ENCODE results near the gene PLAC8L1.
A peak's percentile ranks its signal among the peaks of the same experiment; 100 is the strongest.

Gene PLAC8L1

GRCh38 chr5:146081556-146081955 lies 23.8 kb downstream of the PLAC8L1 start:
- DNase-seq (ENCODE audit: low spot score): no peak
- no peak for FAIRE-seq

- no peak for FAIRE-seq
- DNase-seq (ENCODE audit: low spot score): peak; percentile 8
Observed at GRCh38 chr5:146079695-146080373, 25.5 kb downstream of the PLAC8L1 start.

GRCh38 chr5:146078566-146078965 lies 26.8 kb downstream of the PLAC8L1 start:
- DNase-seq (ENCODE audit: low spot score) (no peak), FAIRE-seq (peak; percentile 44)

GRCh38 chr5:146076455-146076854 lies 28.9 kb downstream of the PLAC8L1 start:
- FAIRE-seq: no peak
- no peak for DNase-seq (ENCODE audit: low spot score)

- no peak for DNase-seq (ENCODE audit: low spot score)
- no peak for FAIRE-seq
Observed at GRCh38 chr5:146076028-146076427, 29.3 kb downstream of the PLAC8L1 start.

- FAIRE-seq: no peak
- DNase-seq (ENCODE audit: low spot score): no peak
Observed at GRCh38 chr5:146073239-146073900, 32.0 kb downstream of the PLAC8L1 start.

GRCh38 chr5:146072595-146072994 lies 32.8 kb downstream of the PLAC8L1 start:
- no peak for DNase-seq (ENCODE audit: low spot score)
- no peak for FAIRE-seq

GRCh38 chr5:146071171-146071570 lies 34.2 kb downstream of the PLAC8L1 start:
- DNase-seq (ENCODE audit: low spot score): no peak

GRCh38 chr5:146070746-146071145 lies 34.6 kb downstream of the PLAC8L1 start:
- no peak for FAIRE-seq

More at GRCh38 chr5:146071171-146071570, 34.2 kb downstream of the PLAC8L1 start:
- no peak for FAIRE-seq

GRCh38 chr5:146069780-146070099 lies 35.6 kb downstream of the PLAC8L1 start:
- FAIRE-seq (no peak), DNase-seq (ENCODE audit: low spot score) (no peak)

More at GRCh38 chr5:146070746-146071145, 34.6 kb downstream of the PLAC8L1 start:
- DNase-seq (ENCODE audit: low spot score): no peak

- DNase-seq (ENCODE audit: low spot score) (no peak), FAIRE-seq (no peak)
Observed at GRCh38 chr5:146068977-146069779, 36.2 kb downstream of the PLAC8L1 start.

- FAIRE-seq: no peak
- no peak for DNase-seq (ENCODE audit: low spot score)
Observed at GRCh38 chr5:146068206-146068605, 37.2 kb downstream of the PLAC8L1 start.

- DNase-seq (ENCODE audit: low spot score) (no peak), FAIRE-seq (no peak)
Observed at GRCh38 chr5:146066968-146067367, 38.4 kb downstream of the PLAC8L1 start.

GRCh38 chr5:146060221-146060585 lies 45.2 kb downstream of the PLAC8L1 start:
- FAIRE-seq: no peak

GRCh38 chr5:146059460-146060220 lies 45.7 kb downstream of the PLAC8L1 start:
- FAIRE-seq (peak; percentile 48), DNase-seq (ENCODE audit: low spot score) (no peak)

More at GRCh38 chr5:146060221-146060585, 45.2 kb downstream of the PLAC8L1 start:
- no peak for DNase-seq (ENCODE audit: low spot score)

GRCh38 chr5:146055432-146055831 lies 49.9 kb downstream of the PLAC8L1 start:
- no peak for FAIRE-seq
- no peak for DNase-seq (ENCODE audit: low spot score)

- FAIRE-seq: no peak
- no peak for DNase-seq (ENCODE audit: low spot score)
Observed at GRCh38 chr5:146052780-146053179, 52.6 kb downstream of the PLAC8L1 start.

- no peak for DNase-seq (ENCODE audit: low spot score)
- no peak for FAIRE-seq
Observed at GRCh38 chr5:146051678-146052077, 53.7 kb downstream of the PLAC8L1 start.

GRCh38 chr5:146050086-146050485 lies 55.3 kb downstream of the PLAC8L1 start:
- no peak for DNase-seq (ENCODE audit: low spot score)
- FAIRE-seq: no peak

GRCh38 chr5:146049704-146050026 lies 55.7 kb downstream of the PLAC8L1 start:
- DNase-seq (ENCODE audit: low spot score) (no peak), FAIRE-seq (no peak)

- peak; percentile 67 for DNase-seq (ENCODE audit: low spot score)
- FAIRE-seq: no peak
Observed at GRCh38 chr5:146048994-146049703, 56.2 kb downstream of the PLAC8L1 start.
